HG03342 (cell line): ENCODE measurements around the gene SLC22A12.

ENCODE experiments used
- ATAC-seq: cut with Tn5 transposase; IDR thresholded peaks from one replicate; pipeline ENCODE4 v1.9.1; 2021; ENCODE audit warnings: mild to moderate bottlenecking, moderate library complexity; ENCODE audit not compliant: unreplicated experiment

SLC22A12 gene

GRCh38 chr11:64620381-64620971 is 29.5 kb downstream of the SLC22A12 start:
- no peak for ATAC-seq

- ATAC-seq, result no peak
Measured at GRCh38 chr11:64621283-64622019, 30.4 kb downstream of the SLC22A12 start.

GRCh38 chr11:64622681-64623080 is 31.7 kb downstream of the SLC22A12 start:
- no peak for ATAC-seq

GRCh38 chr11:64624883-64625481 is 34.0 kb downstream of the SLC22A12 start:
- no peak for ATAC-seq

- ATAC-seq, result no peak
Measured at GRCh38 chr11:64626637-64627036, 35.6 kb downstream of the SLC22A12 start.

- ATAC-seq, result no peak
Measured at GRCh38 chr11:64627371-64627770, 36.4 kb downstream of the SLC22A12 start.

- ATAC-seq, result no peak
Measured at GRCh38 chr11:64628596-64628995, 37.6 kb downstream of the SLC22A12 start.

GRCh38 chr11:64629103-64629502 is 38.1 kb downstream of the SLC22A12 start:
- no peak for ATAC-seq

- no peak for ATAC-seq
Measured at GRCh38 chr11:64629796-64630562, 39.0 kb downstream of the SLC22A12 start.

- no peak for ATAC-seq
Measured at GRCh38 chr11:64631675-64632074, 40.7 kb downstream of the SLC22A12 start.

- ATAC-seq, result no peak
Measured at GRCh38 chr11:64632237-64632636, 41.2 kb downstream of the SLC22A12 start.

- ATAC-seq, result no peak
Measured at GRCh38 chr11:64632654-64633053, 41.6 kb downstream of the SLC22A12 start.

- no peak for ATAC-seq
Measured at GRCh38 chr11:64633555-64634159, 42.6 kb downstream of the SLC22A12 start.

- no peak for ATAC-seq
Measured at GRCh38 chr11:64637334-64638017, 46.5 kb downstream of the SLC22A12 start.

- ATAC-seq, result no peak
Measured at GRCh38 chr11:64638018-64638665, 47.1 kb downstream of the SLC22A12 start.

- no peak for ATAC-seq
Measured at GRCh38 chr11:64638829-64639228, 47.8 kb downstream of the SLC22A12 start.

- ATAC-seq, result no peak
Measured at GRCh38 chr11:64639885-64640284, 48.9 kb downstream of the SLC22A12 start.

- no peak for ATAC-seq
Measured at GRCh38 chr11:64641596-64642417, 50.8 kb downstream of the SLC22A12 start.

GRCh38 chr11:64642418-64642735 is 51.4 kb downstream of the SLC22A12 start:
- no peak for ATAC-seq
